Measurements from ENCODE around the gene TRIM38.

Gene TRIM38

DNA sequence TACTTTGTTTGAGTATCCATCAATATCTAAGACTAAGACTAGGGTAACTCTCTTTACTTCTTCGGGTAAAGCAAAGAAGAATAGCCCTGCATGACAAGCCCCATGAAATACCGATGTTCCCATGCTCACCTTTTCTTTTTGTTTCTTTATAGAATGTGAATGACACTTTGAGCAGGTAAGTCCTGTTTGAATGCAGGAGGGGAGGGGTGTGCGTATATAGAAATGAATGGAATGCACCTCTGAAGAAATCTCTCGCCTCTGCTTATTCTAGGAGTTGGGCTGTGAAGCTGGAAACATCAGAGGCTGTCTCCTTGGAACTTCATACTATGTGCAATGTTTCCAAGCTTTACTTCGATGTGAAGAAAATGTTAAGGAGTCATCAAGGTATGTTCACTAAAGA is 10.3 kb downstream of the TRIM38 start:
- TF ChIP-seq, protein P1, sequence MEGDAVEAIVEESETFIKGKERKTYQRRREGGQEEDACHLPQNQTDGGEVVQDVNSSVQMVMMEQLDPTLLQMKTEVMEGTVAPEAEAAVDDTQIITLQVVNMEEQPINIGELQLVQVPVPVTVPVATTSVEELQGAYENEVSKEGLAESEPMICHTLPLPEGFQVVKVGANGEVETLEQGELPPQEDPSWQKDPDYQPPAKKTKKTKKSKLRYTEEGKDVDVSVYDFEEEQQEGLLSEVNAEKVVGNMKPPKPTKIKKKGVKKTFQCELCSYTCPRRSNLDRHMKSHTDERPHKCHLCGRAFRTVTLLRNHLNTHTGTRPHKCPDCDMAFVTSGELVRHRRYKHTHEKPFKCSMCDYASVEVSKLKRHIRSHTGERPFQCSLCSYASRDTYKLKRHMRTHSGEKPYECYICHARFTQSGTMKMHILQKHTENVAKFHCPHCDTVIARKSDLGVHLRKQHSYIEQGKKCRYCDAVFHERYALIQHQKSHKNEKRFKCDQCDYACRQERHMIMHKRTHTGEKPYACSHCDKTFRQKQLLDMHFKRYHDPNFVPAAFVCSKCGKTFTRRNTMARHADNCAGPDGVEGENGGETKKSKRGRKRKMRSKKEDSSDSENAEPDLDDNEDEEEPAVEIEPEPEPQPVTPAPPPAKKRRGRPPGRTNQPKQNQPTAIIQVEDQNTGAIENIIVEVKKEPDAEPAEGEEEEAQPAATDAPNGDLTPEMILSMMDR (IDR thresholded peaks at IDR 0.05; ENCODE audit: borderline replicate concordance, control extremely low read depth, extremely low read depth, insufficient read depth, missing control alignments): no peak
- in situ Hi-C loops (cut with MboI; ENCODE audit: low sequenced_read_pairs, unreplicated experiment): no loop called here
- no peak for DNase-seq (ENCODE audit: low spot score)

DNA sequence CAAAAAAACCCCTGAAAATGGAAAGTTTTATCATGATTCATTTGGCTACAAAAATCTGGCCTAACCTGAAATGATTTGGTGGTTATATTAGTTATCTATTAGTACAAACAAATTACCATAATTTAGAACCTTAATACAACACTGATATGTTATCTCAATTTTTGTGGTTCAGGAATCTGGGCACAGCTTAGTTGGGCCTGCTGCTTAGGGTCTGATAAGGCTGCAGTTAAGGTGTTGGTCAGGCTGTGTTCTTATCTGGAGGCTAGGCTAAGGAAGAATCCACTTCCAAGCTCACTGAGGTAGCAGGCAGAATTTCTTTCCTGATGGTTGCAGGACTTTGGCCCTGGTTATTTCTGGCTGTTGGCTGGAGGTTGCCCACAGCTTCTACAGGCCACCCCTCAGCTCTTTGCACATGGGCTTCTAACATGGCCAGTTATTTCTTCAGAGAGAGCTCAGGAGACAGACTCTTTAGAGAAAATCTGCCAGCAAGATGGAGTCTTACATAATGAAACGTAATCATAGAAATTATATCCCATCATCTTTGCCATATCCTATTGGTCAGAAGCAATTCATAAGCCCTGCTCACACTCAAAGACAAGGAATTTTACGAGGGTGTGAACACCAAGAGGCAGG is 11.4 kb downstream of the TRIM38 start:
- in situ Hi-C loops (cut with MboI; ENCODE audit: low sequenced_read_pairs, unreplicated experiment): no loop called here
- TF ChIP-seq, protein P1 (IDR thresholded peaks at IDR 0.05; ENCODE audit: borderline replicate concordance, control extremely low read depth, extremely low read depth, insufficient read depth, missing control alignments): no peak
- no peak for DNase-seq (ENCODE audit: low spot score)

DNA sequence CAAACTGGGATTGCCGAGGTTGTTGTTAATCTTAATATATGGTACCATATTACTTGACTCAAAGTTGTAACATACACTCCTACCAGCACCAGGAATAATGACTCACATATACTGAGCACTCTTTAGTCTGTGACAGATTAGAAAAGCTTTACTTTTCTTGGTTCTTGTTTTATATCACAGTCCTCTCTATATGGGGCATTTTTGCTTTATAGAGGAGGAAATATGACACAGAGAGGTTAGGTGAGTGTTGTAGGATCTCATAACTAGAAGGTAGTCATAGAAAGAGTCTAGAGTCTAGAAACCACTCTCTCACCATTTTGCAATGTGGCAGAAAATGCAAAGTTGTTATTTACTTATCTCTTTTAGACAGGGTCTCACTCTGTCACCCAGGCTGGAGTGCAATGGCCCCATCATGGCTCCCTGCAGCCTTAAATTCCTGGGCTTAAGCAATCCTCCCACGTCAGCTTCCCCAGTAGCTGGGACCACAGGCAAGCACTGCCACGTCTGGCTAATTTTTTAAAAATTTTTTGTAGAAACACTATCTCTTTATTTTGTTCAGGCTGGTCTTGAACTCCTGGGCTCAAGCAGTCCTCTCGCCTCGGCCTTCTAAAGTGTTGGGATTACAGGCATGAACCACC is 13.4 kb downstream of the TRIM38 start:
- TF ChIP-seq, protein P1 (IDR thresholded peaks at IDR 0.05; ENCODE audit: borderline replicate concordance, control extremely low read depth, extremely low read depth, insufficient read depth, missing control alignments): no peak
- no peak for DNase-seq (ENCODE audit: low spot score)
- in situ Hi-C loops (cut with MboI; ENCODE audit: low sequenced_read_pairs, unreplicated experiment): no loop called here

DNA sequence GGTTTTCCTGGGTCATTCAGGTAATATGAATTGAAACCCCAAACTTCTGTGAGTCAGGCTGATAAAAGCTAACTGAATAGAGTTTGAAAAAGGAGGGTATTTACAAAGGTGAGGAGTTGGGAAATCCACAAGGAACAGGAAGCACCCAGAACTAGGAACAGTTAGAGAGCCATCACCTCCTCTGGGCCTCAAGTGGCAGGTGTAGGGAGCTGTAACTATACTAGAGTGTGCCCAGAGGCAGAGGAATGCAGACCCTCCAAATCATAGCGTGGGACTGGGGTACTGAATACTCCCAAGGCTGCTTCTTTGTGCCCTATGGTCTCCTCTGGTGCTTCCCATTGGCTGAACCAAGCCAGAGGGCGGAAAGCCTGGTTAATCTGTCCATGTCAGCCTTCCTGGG is 18.3 kb downstream of the TRIM38 start:
- in situ Hi-C loops (cut with MboI; ENCODE audit: low sequenced_read_pairs, unreplicated experiment): no loop called here
- no peak for DNase-seq (ENCODE audit: low spot score)
- TF ChIP-seq, protein P1 (IDR thresholded peaks at IDR 0.05; ENCODE audit: borderline replicate concordance, control extremely low read depth, extremely low read depth, insufficient read depth, missing control alignments): no peak

DNA sequence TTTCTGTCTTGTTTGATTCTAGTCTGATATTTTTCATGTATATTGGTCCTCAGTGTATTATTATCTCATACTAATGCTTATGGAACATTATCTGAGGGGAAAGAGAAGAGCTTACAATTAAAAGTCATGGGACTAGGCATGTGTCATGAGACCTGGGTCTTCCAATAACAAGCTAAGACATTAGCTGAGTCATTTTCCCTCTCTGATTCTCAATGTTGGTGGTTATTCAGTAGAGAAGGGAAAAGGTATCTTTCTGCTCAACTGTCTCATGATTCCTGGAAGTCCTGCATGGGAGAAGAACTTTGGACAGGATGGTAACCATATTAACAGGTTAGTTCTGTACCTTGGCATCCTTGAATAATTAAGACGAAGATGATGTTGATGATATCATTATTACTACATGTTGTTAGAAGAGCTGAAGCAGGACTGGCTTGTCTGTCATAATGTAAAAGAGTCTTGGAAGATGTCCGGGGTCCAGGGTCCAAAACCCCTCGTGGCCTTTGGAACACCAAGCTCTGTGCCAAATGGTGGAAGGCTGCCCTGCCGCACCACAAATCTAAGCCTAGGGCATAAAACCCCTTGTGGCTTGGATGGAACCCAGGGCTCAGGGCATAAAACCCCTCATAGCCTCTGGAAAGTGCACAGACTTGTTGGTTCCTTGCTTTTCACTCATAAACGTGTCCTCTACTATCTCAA is 19.1 kb downstream of the TRIM38 start:
- in situ Hi-C loops (cut with MboI; ENCODE audit: low sequenced_read_pairs, unreplicated experiment): no loop called here
- TF ChIP-seq, protein P1 (IDR thresholded peaks at IDR 0.05; ENCODE audit: borderline replicate concordance, control extremely low read depth, extremely low read depth, insufficient read depth, missing control alignments): no peak
- DNase-seq (ENCODE audit: low spot score): no peak

DNA sequence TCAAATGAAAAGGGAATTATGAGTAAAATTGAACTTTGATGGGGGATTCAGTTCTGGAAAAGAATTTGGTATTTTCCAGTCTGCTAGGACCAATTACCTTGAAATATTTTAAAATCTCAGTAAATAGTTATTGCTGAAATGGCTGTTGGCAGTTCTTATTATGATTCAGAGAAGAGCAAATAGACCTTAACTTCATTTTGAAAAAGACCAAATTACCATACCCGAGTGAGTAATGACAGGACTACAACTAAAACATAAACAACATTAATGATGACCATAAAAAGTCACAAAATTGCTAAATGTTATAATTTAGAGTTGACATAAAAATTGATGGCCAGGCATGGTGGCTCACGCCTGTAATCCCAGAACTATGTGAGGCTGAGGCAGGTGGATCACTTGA is 21.7 kb downstream of the TRIM38 start:
- DNase-seq (ENCODE audit: low spot score): no peak
- in situ Hi-C loops (cut with MboI; ENCODE audit: low sequenced_read_pairs, unreplicated experiment): no loop called here
- TF ChIP-seq, protein P1 (IDR thresholded peaks at IDR 0.05; ENCODE audit: borderline replicate concordance, control extremely low read depth, extremely low read depth, insufficient read depth, missing control alignments): no peak
